Neural cell (in vitro differentiated cells): Measurements from ENCODE around the gene ARHGAP10.

Experiments used
- CTCF ChIP-seq: fragments of 450-650 bp; IDR thresholded peaks from 2 replicates; pipeline ENCODE4 v1.5.1; 2014; ENCODE audit warnings: antibody characterized with exemption, mild to moderate bottlenecking, moderate library complexity; ENCODE audit not compliant: poor library complexity, severe bottlenecking
- EP300 ChIP-seq: fragments of 450-650 bp; conservative IDR thresholded peaks from 2 replicates; pipeline ENCODE4 v1.6.1; 2014; ENCODE audit warnings: antibody characterized with exemption, mild to moderate bottlenecking, moderate library complexity; ENCODE audit not compliant: poor library complexity, severe bottlenecking
- EZH2 ChIP-seq: fragments of 200-600, 300-800 bp; shearing (Covaris generic), sonication (generic); IDR thresholded peaks from 2 replicates; pipeline ENCODE4 v1.6.1; 2014; ENCODE audit warnings: antibody characterized with exemption, low read length, borderline replicate concordance, mild to moderate bottlenecking; ENCODE audit not compliant: insufficient read depth, poor library complexity, severe bottlenecking
- MXI1 ChIP-seq: fragments of 450-650 bp; conservative IDR thresholded peaks from 2 replicates; pipeline ENCODE4 v1.6.1; 2014; ENCODE audit warnings: antibody characterized with exemption, mild to moderate bottlenecking; ENCODE audit not compliant: poor library complexity, severe bottlenecking
- POLR2AphosphoS5 ChIP-seq: IDR thresholded peaks from 2 replicates; pipeline ENCODE4 v1.6.1; 2012
- RAD21 ChIP-seq: fragments of 450-650 bp; conservative IDR thresholded peaks from 2 replicates; pipeline ENCODE4 v1.6.1; 2014; ENCODE audit warnings: antibody characterized with exemption, mild to moderate bottlenecking, moderate library complexity
- REST ChIP-seq: IDR thresholded peaks from 2 replicates; pipeline ENCODE4 v1.6.1; 2012; ENCODE audit warnings: borderline replicate concordance
- SMC3 ChIP-seq: fragments of 450-650 bp; conservative IDR thresholded peaks from 2 replicates; pipeline ENCODE4 v1.6.1; 2014; ENCODE audit warnings: antibody characterized with exemption, mild to moderate bottlenecking, moderate library complexity; ENCODE audit not compliant: poor library complexity
- TAF1 ChIP-seq: IDR thresholded peaks from 2 replicates; pipeline ENCODE4 v1.6.1; 2012; ENCODE audit warnings: low read depth

- TF ChIP-seq RAD21 = no peak
- TF ChIP-seq CTCF = no peak
- TF ChIP-seq TAF1 = no peak
- no peak for TF ChIP-seq REST
- TF ChIP-seq SMC3 = no peak
- TF ChIP-seq EZH2 = no peak
- no peak for TF ChIP-seq POLR2AphosphoS5
- TF ChIP-seq EP300 = no peak
- no peak for TF ChIP-seq MXI1
Observed at GRCh38 chr4:147734496-147734895, 2.6 kb downstream of the ARHGAP10 start.
